GM12891 (cell line): ENCODE results near the gene MRPL54.

Experiments used
- PAX5 ChIP-seq: IDR thresholded peaks from 2 replicates; pipeline ENCODE4 v1.6.1; 2011; ENCODE audit warnings: low read length, moderate library complexity, mild to moderate bottlenecking; ENCODE audit not compliant: insufficient read depth, severe bottlenecking
- POLR2A ChIP-seq: IDR thresholded peaks from 2 replicates; pipeline ENCODE4 v1.6.1; 2011; ENCODE audit warnings: low read depth, low read length, control low read depth
- POLR2AphosphoS5 ChIP-seq: IDR thresholded peaks from 2 replicates; pipeline ENCODE4 v1.6.1; 2011; ENCODE audit warnings: low read depth, low read length, control low read depth
- POU2F2 ChIP-seq: IDR thresholded peaks from 2 replicates; pipeline ENCODE4 v1.6.1; 2011; ENCODE audit warnings: low read depth, mild to moderate bottlenecking, control low read depth, low read length, moderate library complexity
- TAF1 ChIP-seq: IDR thresholded peaks from 2 replicates; pipeline ENCODE4 v1.6.1; 2011; ENCODE audit warnings: low read depth, low read length, control low read depth

GRCh38 chr19:3743486-3743885, 19.0 kb upstream of the MRPL54 start:
- TF ChIP-seq TAF1 = no peak
- no peak for TF ChIP-seq POLR2AphosphoS5
- no peak for TF ChIP-seq POLR2A
- no peak for TF ChIP-seq POU2F2
- no peak for TF ChIP-seq PAX5
